Vagina (tissue), 2 donors: ENCODE data around the gene GPR150.

Experiments used
- CTCF ChIP-seq, 3 experiments: fragments of 450-650 bp in 2 of 3; fragments of 200-600 bp in 1 of 3; sonication (generic) in 1 of 3; IDR thresholded peaks; one replicate each; pipeline ENCODE4 v1.5.1; 2017 to 2019; ENCODE audit warnings: antibody characterized with exemption in 3 of 3, mild to moderate bottlenecking in 2 of 3, moderate library complexity in 2 of 3
- POLR2A ChIP-seq, 2 donors: fragments of 450-650 bp; IDR thresholded peaks; one replicate each; pipeline ENCODE4 v1.6.1; 2017; ENCODE audit warnings: antibody characterized with exemption in 2 of 2, mild to moderate bottlenecking in 2 of 2, moderate library complexity in 2 of 2
- POLR2AphosphoS5 ChIP-seq, 2 donors: sonication (generic); formaldehyde crosslinking; IDR thresholded peaks; one replicate each; pipeline ENCODE4 v1.9.0; 2017; ENCODE audit warnings: antibody characterized with exemption in 2 of 2, mild to moderate bottlenecking in 2 of 2, low read depth in 1 of 2; ENCODE audit not compliant: insufficient read depth in 1 of 2

GRCh38 chr5:95631255-95631958, 11.5 kb downstream of the GPR150 start:
- no peak for TF ChIP-seq POLR2A (IDR thresholded peaks at IDR 0.05)
- no peak for TF ChIP-seq CTCF (IDR thresholded peaks at IDR 0.05)
- no peak for TF ChIP-seq POLR2AphosphoS5 (IDR thresholded peaks at IDR 0.05; ENCODE audit: insufficient read depth in 1 of 2, low read depth in 1 of 2)
